H1 (cell line): ENCODE data around the gene KRTAP2-4. TPM values are rescaled to one million over a fixed set of nuclear protein-coding genes. Genes with fewer than 3 reads are reported as not detected.

Experiments
- CTCF ChIA-PET: fragments of 300-600 bp; sonication (Branson Sonifier 250); formaldehyde crosslinking; loops from one replicate; lab custom pipeline; 2021; ENCODE audit not compliant: partially characterized antibody; lab: Charles Lee
- POLR2A ChIA-PET: fragments of 300-600 bp; sonication (Branson Sonifier 250); formaldehyde crosslinking; loops from one replicate; lab custom pipeline; 2021; ENCODE audit warnings: inconsistent platforms; ENCODE audit not compliant: partially characterized antibody; lab: Charles Lee
- DNase-seq, 2 experiments: peaks; one replicate each; pipeline versions ENCODE4 v3.0.0 to v3.0.0-alpha.2; 2010 to 2022; ENCODE audit warnings: low spot score in 2 of 2, low read depth in 1 of 2, mixed read lengths in 1 of 2
- FAIRE-seq: peaks from 2 replicates; lab custom pipeline; 2011; peaks lifted over from hg19 to GRCh38; lab: Jason Lieb, UNC
- H2AFZ ChIP-seq: 2 replicates; pipeline ENCODE4 v1.8.1; 2012; ENCODE audit warnings: low read length, inconsistent platforms
- H2AK5ac ChIP-seq: 2 replicates; pipeline ENCODE4 v1.6.1; 2013; ENCODE audit warnings: low read depth, low read length
- H2BK120ac ChIP-seq: replicated peaks from 2 replicates; pipeline ENCODE3; 2013; ENCODE audit warnings: low read depth, low read length, inconsistent platforms
- H2BK12ac ChIP-seq: 2 replicates; pipeline ENCODE4 v1.6.1; 2013; ENCODE audit warnings: low read depth, low read length
- H2BK15ac ChIP-seq: 2 replicates; pipeline ENCODE4 v1.6.1; 2013; ENCODE audit warnings: low read length
- H2BK20ac ChIP-seq: 2 replicates; pipeline ENCODE4 v1.6.1; 2013; ENCODE audit warnings: low read length
- H2BK5ac ChIP-seq: 2 replicates; pipeline ENCODE4 v1.6.1; 2013; ENCODE audit warnings: low read depth, low read length
- H3K14ac ChIP-seq: 2 replicates; pipeline ENCODE4 v1.6.1; 2013; ENCODE audit warnings: inconsistent platforms; ENCODE audit not compliant: insufficient read length
- H3K18ac ChIP-seq: 2 replicates; pipeline ENCODE4 v1.6.1; 2013; ENCODE audit warnings: low read length; ENCODE audit errors: extremely low read depth
- H3K23ac ChIP-seq: 2 replicates; pipeline ENCODE4 v1.6.1; 2013; ENCODE audit warnings: inconsistent platforms; ENCODE audit not compliant: insufficient read length
- H3K23me2 ChIP-seq: 2 replicates; pipeline ENCODE4 v1.6.1; 2013; ENCODE audit warnings: low read depth, low read length
- H3K27ac ChIP-seq: 2 replicates; pipeline ENCODE4 v1.6.1; 2011; ENCODE audit warnings: low read depth, low read length, inconsistent platforms
- H3K27me3 ChIP-seq, 4 experiments: replicated peaks in 1 of 4; 1 replicate in 1 of 4; 2 replicates in 3 of 4; pipeline versions ENCODE4 v1.6.1 to v1.8.1; 2011 to 2013; ENCODE audit warnings: low read length in 3 of 4, mild to moderate bottlenecking in 3 of 4, inconsistent platforms in 2 of 4, mixed read lengths in 2 of 4, moderate library complexity in 1 of 4; ENCODE audit not compliant: control insufficient read depth in 3 of 4, insufficient read depth in 3 of 4; ENCODE audit errors: extremely low read depth in 1 of 4
- H3K36me3 ChIP-seq, 4 experiments: 2 replicates each; pipeline versions ENCODE4 v1.6.1 to v1.8.1; 2011 to 2013; ENCODE audit warnings: mild to moderate bottlenecking in 4 of 4, low read length in 3 of 4, moderate library complexity in 2 of 4, control low read depth in 1 of 4, inconsistent platforms in 1 of 4; ENCODE audit not compliant: insufficient read depth in 4 of 4, control insufficient read depth in 2 of 4
- H3K4ac ChIP-seq: replicated peaks from 2 replicates; pipeline ENCODE3; 2013; ENCODE audit warnings: low read length, low read depth, mixed read lengths, inconsistent platforms; ENCODE audit not compliant: insufficient read length
- H3K4me1 ChIP-seq, 4 experiments: replicated peaks in 1 of 4; 1 replicate in 1 of 4; 2 replicates in 3 of 4; pipeline versions ENCODE4 v1.6.1 to v1.8.1; 2011 to 2013; ENCODE audit warnings: low read length in 3 of 4, inconsistent platforms in 2 of 4, mixed read lengths in 1 of 4; ENCODE audit not compliant: insufficient read depth in 4 of 4, control insufficient read depth in 3 of 4
- H3K4me2 ChIP-seq, 2 experiments: 2 replicates each; pipeline versions ENCODE4 v1.6.1 to v1.8.1; 2011 to 2013; ENCODE audit warnings: low read depth in 2 of 2, low read length in 2 of 2, control low read depth in 1 of 2, inconsistent platforms in 1 of 2, mild to moderate bottlenecking in 1 of 2; ENCODE audit not compliant: insufficient read depth in 1 of 2
- H3K4me3 ChIP-seq, 4 experiments: fragments of 200-600, 300-600 bp in 1 of 4; sonication (generic), shearing (Covaris generic), sonication (Bioruptor Twin) in 1 of 4; 2 replicates each; pipeline versions ENCODE4 v1.5.1 to v1.8.1; 2011 to 2016; ENCODE audit warnings: low read length in 4 of 4, low read depth in 3 of 4, control low read depth in 2 of 4, inconsistent platforms in 2 of 4, mild to moderate bottlenecking in 2 of 4, mixed read lengths in 1 of 4, moderate library complexity in 1 of 4; ENCODE audit not compliant: insufficient read depth in 2 of 4; ENCODE audit errors: extremely low read depth in 1 of 4
- H3K56ac ChIP-seq: replicated peaks from 2 replicates; pipeline ENCODE3; 2013; ENCODE audit warnings: low read depth, mild to moderate bottlenecking, mixed read lengths, low read length, inconsistent platforms; ENCODE audit not compliant: insufficient read length
- H3K79me1 ChIP-seq: 2 replicates; pipeline ENCODE4 v1.6.1; 2013; ENCODE audit warnings: low read depth, low read length, control low read depth
- H3K79me2 ChIP-seq, 2 experiments: 2 replicates each; pipeline versions ENCODE4 v1.6.1 to v1.8.1; 2012 to 2013; ENCODE audit warnings: low read length in 2 of 2, mild to moderate bottlenecking in 2 of 2, inconsistent platforms in 1 of 2; ENCODE audit not compliant: insufficient read depth in 2 of 2, control insufficient read depth in 1 of 2
- H3K9ac ChIP-seq, 4 experiments: replicated peaks in 1 of 4; 1 replicate in 1 of 4; 2 replicates in 3 of 4; pipeline versions ENCODE4 v1.6.1 to v1.8.1; 2011 to 2013; ENCODE audit warnings: low read depth in 3 of 4, low read length in 3 of 4, control low read depth in 2 of 4, mild to moderate bottlenecking in 2 of 4, moderate library complexity in 2 of 4, inconsistent platforms in 1 of 4; ENCODE audit errors: extremely low read depth in 1 of 4
- H3K9me3 ChIP-seq, 2 experiments: 2 replicates each; pipeline versions ENCODE4 v1.6.1 to v1.8.1; 2012 to 2013; ENCODE audit warnings: mild to moderate bottlenecking in 2 of 2, moderate library complexity in 2 of 2, control low read depth in 1 of 2, inconsistent platforms in 1 of 2, low read depth in 1 of 2, low read length in 1 of 2, mixed read lengths in 1 of 2; ENCODE audit not compliant: insufficient read depth in 2 of 2
- H4K20me1 ChIP-seq, 2 experiments: replicated peaks in 1 of 2; 2 replicates each; pipeline versions ENCODE3 to v1.8.1; 2011 to 2013; ENCODE audit warnings: inconsistent platforms in 2 of 2, low read length in 2 of 2, mild to moderate bottlenecking in 1 of 2; ENCODE audit not compliant: insufficient read depth in 2 of 2, control insufficient read depth in 1 of 2
- H4K5ac ChIP-seq: 2 replicates; pipeline ENCODE4 v1.6.1; 2013; ENCODE audit warnings: low read length, low read depth, mixed read lengths, inconsistent platforms; ENCODE audit not compliant: insufficient read length
- H4K8ac ChIP-seq: 2 replicates; pipeline ENCODE4 v1.8.0; 2013; ENCODE audit warnings: mild to moderate bottlenecking, moderate library complexity, low read length, inconsistent platforms; ENCODE audit not compliant: insufficient read depth; ENCODE audit errors: extremely low read depth
- H4K91ac ChIP-seq: replicated peaks from 2 replicates; pipeline ENCODE3; 2013; ENCODE audit warnings: low read length, mixed read lengths, inconsistent platforms; ENCODE audit not compliant: insufficient read length
- CBX8 ChIP-seq: fragments of 300-800, 300-1000 bp; sonication (generic); IDR thresholded peaks from 2 replicates; pipeline ENCODE4 v1.7.1; 2016; ENCODE audit warnings: low read depth, low read length, borderline replicate concordance
- CHD1 ChIP-seq: IDR thresholded peaks from 2 replicates; pipeline ENCODE4 v1.6.1; 2012; ENCODE audit warnings: low read depth, low read length, improper control_type of control experiment
- GTF2F1 ChIP-seq: IDR thresholded peaks from 2 replicates; pipeline ENCODE4 v1.6.1; 2012; ENCODE audit warnings: low read depth, low read length, improper control_type of control experiment, borderline replicate concordance
- WGBS, 2 experiments: shearing (Covaris generic) in 1 of 2; methylation state at CpG; one replicate each; pipeline versions ENCODE4 v1.1.6 to v1.1.7; 2013 to 2015; ENCODE audit warnings: low lambda C conversion rate in 2 of 2, mixed read lengths in 2 of 2, inconsistent platforms in 1 of 2, low coverage in 1 of 2, missing lambda C conversion rate in 1 of 2; ENCODE audit not compliant: insufficient replicate concordance in 2 of 2, insufficient coverage in 1 of 2, insufficient read length in 1 of 2; ENCODE audit errors: extremely low coverage in 1 of 2, missing lambda C conversion rate in 1 of 2; 5-methylcytosine and 5-hydroxymethylcytosine counted together
- polyA plus RNA-seq, 7 experiments: library from polyadenylated mRNA; depleted of rRNA in 3 of 7; stranded (reverse) in 5 of 7; unstranded in 2 of 7; fragments of >200 nt in 5 of 7; fragments of 200-250 nt in 2 of 7; gene quantifications; 1 replicate in 5 of 7; 2 replicates in 1 of 7; 4 replicates in 1 of 7; pipeline versions ENCODE4 v1.2.1 to v1.2.3, GENCODE V29; 2011 to 2013; ENCODE audit warnings: missing spikeins in 2 of 7, mixed read lengths in 2 of 7
- total RNA-seq: library from RNA; stranded (reverse); fragmentation: NEBNext Ultra II Directional; extraction: Animal tissue kit (Norgen Biotek cat#: 25700); gene quantifications from 2 replicates; pipeline ENCODE4 v1.2.1, GENCODE V29; 2021

KRTAP2-4 gene
- total and polyA plus RNA-seq, 2 of the 8 experiments (the other 6 are each of a cell fraction or from before 2014, with no cell fraction given) = not detected

DNA sequence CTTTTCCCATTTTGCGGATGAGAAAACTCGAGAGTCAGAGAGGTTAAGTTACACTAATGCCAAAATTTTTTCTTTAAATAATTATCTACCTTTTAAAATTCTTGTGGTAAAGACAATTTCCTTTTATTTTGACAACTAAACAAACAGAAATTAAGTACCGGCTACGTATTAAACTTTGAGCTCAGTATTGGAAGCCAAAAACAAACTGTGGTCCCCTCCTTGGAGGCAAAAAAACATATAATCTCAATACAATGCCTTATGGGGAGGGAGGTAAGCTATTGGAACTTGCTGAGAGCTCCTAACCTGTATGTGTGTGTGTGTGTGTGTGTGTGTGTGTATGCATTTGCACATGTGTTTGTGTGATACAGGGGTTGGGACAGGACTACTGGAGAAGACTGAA lies 2.2 kb downstream of the KRTAP2-4 start:
- no peak overlapping the region for H2BK120ac ChIP-seq
- no peak overlapping the region for H3K27ac ChIP-seq
- no peak for TF ChIP-seq GTF2F1
- TF ChIP-seq CHD1 = no peak
- no peak for TF ChIP-seq CBX8
- no peaks in the 10 kb centered on the region for H3K79me2 ChIP-seq
- no peaks in the 10 kb centered on the region for H3K79me1 ChIP-seq
- H3K23ac ChIP-seq = no peak overlapping the region
- no peak overlapping the region for H4K8ac ChIP-seq
- no peak overlapping the region for H2BK20ac ChIP-seq
- no peaks in the 10 kb centered on the region for H3K36me3 ChIP-seq
- H3K4me2 ChIP-seq = no peak overlapping the region
- H2AFZ ChIP-seq = no peak overlapping the region
- DNase-seq (no peak), FAIRE-seq (no peak)
- H3K18ac ChIP-seq = no peak overlapping the region
- H3K56ac ChIP-seq = no peak overlapping the region
- H3K4me3 ChIP-seq = no peak overlapping the region
- no peak overlapping the region for H2BK15ac ChIP-seq
- H2BK12ac ChIP-seq = no peak overlapping the region
- no peak overlapping the region for H3K9ac ChIP-seq
- POLR2A ChIA-PET = no interaction called here
- no peak overlapping the region for H4K5ac ChIP-seq
- H4K91ac ChIP-seq = no peak overlapping the region
- H3K23me2 ChIP-seq = no peaks in the 10 kb centered on the region
- H2BK5ac ChIP-seq = no peak overlapping the region
- H3K27me3 ChIP-seq = no peaks in the 10 kb centered on the region
- no peak overlapping the region for H2AK5ac ChIP-seq
- H4K20me1 ChIP-seq = no peaks in the 10 kb centered on the region
- no peak overlapping the region for H3K4ac ChIP-seq
- 89% methylated on average over 4 of the region's 4 CpGs; no CpG with 5 or more reads in 1 of the 2 experiments for WGBS, 2 experiments
- no peaks in the 10 kb centered on the region for H3K9me3 ChIP-seq
- H3K14ac ChIP-seq = no peak overlapping the region
- no peaks in the 10 kb centered on the region for H3K4me1 ChIP-seq
- CTCF ChIA-PET = interaction anchor here (1.1 to 1.4 kb wide), 2 partner anchors 485 to 585 kb away, joined by 3 read pairs; no protein-coding TSS in a partner anchor
